OCI-LY7 (cell line): Measurements from ENCODE around the gene EDEM2. TPM values are rescaled to one million over a fixed set of nuclear protein-coding genes. Genes with fewer than 3 reads are reported as not detected.

Source experiments
- BruUV-seq: library from RNA; stranded (reverse); fragments of 400-500 nt; replicated peaks from 2 replicates; lab custom pipeline; 2021; lab: Mats Ljungman, UMichigan
- CTCF ChIA-PET: fragments of 300-600 bp; sonication (Branson Sonifier 250); formaldehyde crosslinking; loops from one replicate; lab custom pipeline; 2022; ENCODE audit warnings: antibody characterized with exemption; ENCODE audit not compliant: unreplicated experiment; lab: Charles Lee
- POLR2A ChIA-PET: fragments of 300-600 bp; sonication (Branson Sonifier 250); formaldehyde crosslinking; loops from one replicate; lab custom pipeline; 2022; ENCODE audit warnings: antibody characterized with exemption; lab: Charles Lee
- DNase-seq: peaks from one replicate; pipeline ENCODE4 v3.0.0-alpha.2; 2015; ENCODE audit warnings: low spot score
- H2AFZ ChIP-seq: fragments of 200-600 bp; sonication (generic), shearing (Covaris generic); 2 replicates; pipeline ENCODE4 v1.6.1; 2014; ENCODE audit warnings: mild to moderate bottlenecking, antibody characterized with exemption, low read length, moderate library complexity
- H3K27ac ChIP-seq: fragments of 200-600 bp; sonication (generic); 2 replicates; pipeline ENCODE4 v1.5.1; 2014; ENCODE audit warnings: mixed run types, low read depth, mild to moderate bottlenecking, moderate library complexity, low read length, inconsistent platforms; ENCODE audit not compliant: poor library complexity, severe bottlenecking
- H3K36me3 ChIP-seq: fragments of 200-600 bp; sonication (generic); 2 replicates; pipeline ENCODE4 v1.6.1; 2014; ENCODE audit warnings: mild to moderate bottlenecking, antibody characterized with exemption, low read length, moderate library complexity, mixed read lengths; ENCODE audit not compliant: insufficient read depth
- H3K4me1 ChIP-seq: fragments of 200-600 bp; sonication (generic); 2 replicates; pipeline ENCODE4 v1.5.1; 2014; ENCODE audit warnings: mild to moderate bottlenecking, low read length; ENCODE audit not compliant: insufficient read depth, poor library complexity, severe bottlenecking
- H3K4me2 ChIP-seq: fragments of 200-600 bp; sonication (generic); 2 replicates; pipeline ENCODE4 v1.6.1; 2014; ENCODE audit warnings: mild to moderate bottlenecking, low read length
- H3K4me3 ChIP-seq: fragments of 200-600 bp; sonication (generic); 2 replicates; pipeline ENCODE4 v1.5.1; 2014; ENCODE audit warnings: mild to moderate bottlenecking, low read depth, low read length; ENCODE audit not compliant: poor library complexity, severe bottlenecking
- H3K79me2 ChIP-seq: fragments of 200-600 bp; sonication (generic); 2 replicates; pipeline ENCODE4 v1.6.1; 2016; ENCODE audit warnings: low read depth, mild to moderate bottlenecking, low read length, moderate library complexity, mixed read lengths; ENCODE audit not compliant: insufficient read depth
- H3K9me2 ChIP-seq: fragments of 200-600 bp; sonication (generic); 2 replicates; pipeline ENCODE4 v1.6.1; 2016; ENCODE audit warnings: mild to moderate bottlenecking, low read length, mixed read lengths; ENCODE audit not compliant: insufficient read depth
- H3K9me3 ChIP-seq: fragments of 200-600 bp; sonication (generic); 2 replicates; pipeline ENCODE4 v1.6.1; 2014; ENCODE audit warnings: mild to moderate bottlenecking, mixed run types, low read length, mixed read lengths
- H4K20me1 ChIP-seq: fragments of 200-600 bp; sonication (generic); 2 replicates; pipeline ENCODE4 v1.6.1; 2014; ENCODE audit warnings: mild to moderate bottlenecking, antibody characterized with exemption, low read length, moderate library complexity, mixed read lengths; ENCODE audit not compliant: insufficient read depth
- EZH2phosphoT487 ChIP-seq: fragments of 200-600 bp; sonication (generic); IDR thresholded peaks from 2 replicates; pipeline ENCODE4 v1.6.1; 2018; ENCODE audit warnings: low read depth, borderline replicate concordance, mild to moderate bottlenecking, mixed run types, antibody characterized with exemption, low read length, moderate library complexity, mixed read lengths
- intact Hi-C: fragments of 100-400 bp; cut with micrococcal nuclease; formaldehyde crosslinking; loops from one replicate; pipeline ENCODE4 v1.10.0; 2022; ENCODE audit not compliant: unreplicated experiment
- total RNA-seq, 2 experiments: library from RNA; depleted of rRNA in 1 of 2; stranded (reverse); fragments of >200 nt in 1 of 2; shearing (Covaris generic) in 1 of 2; gene quantifications; 2 replicates each; pipeline ENCODE4 v1.2.3, GENCODE V29; 2014 to 2022
- TF ChIP-seq, protein P1 (sequence below): fragments of 200-600 bp; sonication (generic); conservative IDR thresholded peaks from 2 replicates; pipeline ENCODE4 v1.5.1; 2014; ENCODE audit warnings: mild to moderate bottlenecking, antibody characterized with exemption, low read length, moderate library complexity, mixed read lengths

The EDEM2 gene
- total RNA-seq, 2 experiments from 2014 or later, result 19.1 to 23.0 TPM

DNA sequence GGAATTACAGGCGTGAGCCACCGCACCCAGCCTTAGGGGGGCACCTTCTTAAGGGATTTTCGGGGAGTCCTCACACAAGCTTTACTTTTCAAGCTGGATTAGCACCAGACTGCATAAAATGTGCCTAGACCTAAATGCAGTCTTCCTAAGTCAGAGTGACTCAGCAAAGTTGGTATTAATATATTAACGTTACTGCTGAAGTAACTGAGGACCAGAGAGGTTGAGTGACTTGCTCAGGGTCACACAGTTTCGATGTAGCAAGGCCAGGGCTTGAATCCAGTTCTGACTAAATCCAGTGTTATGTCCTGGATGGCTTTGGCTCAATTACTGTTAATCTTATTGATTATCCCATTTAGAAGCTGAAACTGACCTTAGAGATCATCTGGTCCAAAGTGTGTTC lies 13.4 kb downstream of the EDEM2 start:
- ChIA-PET POLR2A (interaction anchor here (1.7 kb wide), 1 partner anchor 13 kb away, joined by 4 read pairs; the partner anchor contains the start of gene EDEM2), CTCF (no interaction called here)
- no TSS peak for BruUV-seq
- Histone ChIP-seq H3K4me1 (no peaks in the 10 kb centered on the region), H3K9me2 (no peaks in the 10 kb centered on the region), H3K9me3 (no peaks in the 10 kb centered on the region), H3K4me2 (no peak overlapping the region), H3K27ac (no peak overlapping the region), H4K20me1 (no peaks in the 10 kb centered on the region), H3K36me3 (peaks cover 36% of the 10 kb centered on the region), H3K79me2 (no peaks in the 10 kb centered on the region), H2AFZ (no peak overlapping the region), H3K4me3 (no peak overlapping the region)
- TF ChIP-seq EZH2phosphoT487, result no peak
- TF ChIP-seq, protein P1, sequence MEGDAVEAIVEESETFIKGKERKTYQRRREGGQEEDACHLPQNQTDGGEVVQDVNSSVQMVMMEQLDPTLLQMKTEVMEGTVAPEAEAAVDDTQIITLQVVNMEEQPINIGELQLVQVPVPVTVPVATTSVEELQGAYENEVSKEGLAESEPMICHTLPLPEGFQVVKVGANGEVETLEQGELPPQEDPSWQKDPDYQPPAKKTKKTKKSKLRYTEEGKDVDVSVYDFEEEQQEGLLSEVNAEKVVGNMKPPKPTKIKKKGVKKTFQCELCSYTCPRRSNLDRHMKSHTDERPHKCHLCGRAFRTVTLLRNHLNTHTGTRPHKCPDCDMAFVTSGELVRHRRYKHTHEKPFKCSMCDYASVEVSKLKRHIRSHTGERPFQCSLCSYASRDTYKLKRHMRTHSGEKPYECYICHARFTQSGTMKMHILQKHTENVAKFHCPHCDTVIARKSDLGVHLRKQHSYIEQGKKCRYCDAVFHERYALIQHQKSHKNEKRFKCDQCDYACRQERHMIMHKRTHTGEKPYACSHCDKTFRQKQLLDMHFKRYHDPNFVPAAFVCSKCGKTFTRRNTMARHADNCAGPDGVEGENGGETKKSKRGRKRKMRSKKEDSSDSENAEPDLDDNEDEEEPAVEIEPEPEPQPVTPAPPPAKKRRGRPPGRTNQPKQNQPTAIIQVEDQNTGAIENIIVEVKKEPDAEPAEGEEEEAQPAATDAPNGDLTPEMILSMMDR, result no peak
- DNase-seq, result no peak
- intact Hi-C loops, result no loop called here

DNA sequence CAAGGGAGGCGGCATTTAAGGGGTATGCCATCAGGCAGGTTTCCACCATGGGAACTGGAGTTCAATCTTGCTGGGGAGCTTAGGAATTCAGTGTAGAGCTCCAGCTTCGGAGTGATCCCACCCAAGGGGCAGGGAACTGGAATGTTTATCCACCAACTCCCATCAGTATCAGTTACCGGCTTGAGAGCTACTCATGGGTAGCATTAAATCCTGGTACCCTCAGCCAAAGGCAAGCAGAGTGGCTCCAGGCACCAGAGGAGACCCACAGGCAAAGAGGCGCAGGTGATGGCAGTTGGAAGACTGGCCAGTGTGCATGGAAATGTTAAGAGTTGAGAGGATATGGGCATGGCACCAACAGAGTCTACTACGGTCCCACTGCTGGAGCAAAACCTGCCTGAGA lies 14.1 kb downstream of the EDEM2 start:
- H3K9me2 ChIP-seq, result no peaks in the 10 kb centered on the region
- no peaks in the 10 kb centered on the region for H4K20me1 ChIP-seq
- intact Hi-C loops, result no loop called here
- H3K4me3 ChIP-seq, result no peak overlapping the region
- H3K79me2 ChIP-seq, result no peaks in the 10 kb centered on the region
- H3K4me1 ChIP-seq, result no peaks in the 10 kb centered on the region
- ChIA-PET POLR2A (interaction anchor here (1.7 kb wide), 1 partner anchor 14 kb away, joined by 4 read pairs; the partner anchor contains the start of gene EDEM2), CTCF (no interaction called here)
- no peak for TF ChIP-seq EZH2phosphoT487
- TF ChIP-seq, protein P1, result no peak
- BruUV-seq, result no TSS peak
- no peaks in the 10 kb centered on the region for H3K9me3 ChIP-seq
- H3K36me3 ChIP-seq, result peaks cover 40% of the 10 kb centered on the region
- no peak overlapping the region for H2AFZ ChIP-seq
- no peak for DNase-seq
- no peak overlapping the region for H3K4me2 ChIP-seq
- H3K27ac ChIP-seq, result no peak overlapping the region

DNA sequence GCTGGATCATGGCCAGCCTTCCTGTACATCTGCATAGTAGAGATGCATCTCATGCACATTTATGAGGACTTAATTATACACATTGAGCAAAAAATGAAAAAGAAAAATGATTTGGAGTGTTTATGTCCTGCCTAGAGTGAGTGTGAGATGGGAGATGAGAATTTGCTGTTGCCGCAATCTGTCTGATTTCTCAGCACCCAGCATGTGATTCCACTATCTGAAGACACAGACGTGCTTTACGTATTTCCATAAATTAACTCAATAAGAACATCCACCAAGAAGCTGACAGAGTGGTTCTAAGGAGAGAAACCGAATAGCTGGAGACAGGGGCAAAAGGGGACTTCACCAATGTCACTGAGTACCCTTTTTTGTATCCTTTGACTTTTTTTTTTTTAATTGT lies 15.2 kb downstream of the EDEM2 start:
- Histone ChIP-seq H3K27ac (no peak overlapping the region), H3K9me3 (no peaks in the 10 kb centered on the region), H3K4me1 (no peaks in the 10 kb centered on the region), H3K79me2 (no peaks in the 10 kb centered on the region), H3K4me2 (no peak overlapping the region), H2AFZ (no peak overlapping the region), H3K9me2 (no peaks in the 10 kb centered on the region), H3K36me3 (peaks cover 35% of the 10 kb centered on the region), H3K4me3 (no peak overlapping the region), H4K20me1 (no peaks in the 10 kb centered on the region)
- POLR2A ChIA-PET, result no interaction called here
- intact Hi-C loops, result no loop called here
- BruUV-seq, result no TSS peak
- no peak for DNase-seq
- CTCF ChIA-PET, result no interaction called here
- TF ChIP-seq EZH2phosphoT487, result no peak
- TF ChIP-seq, protein P1, result no peak
